Chondrocyte (in vitro differentiated cells): ENCODE data around the gene SPOCK1. TPM values are rescaled to one million over a fixed set of nuclear protein-coding genes. Genes with fewer than 3 reads are reported as not detected.
"Not testable (repeated sequence)": the region's sequence is repeated elsewhere in the genome, so short reads cannot be mapped to it uniquely, and the experiment has no call there.

Source experiments
- DNase-seq: peaks from one replicate; pipeline ENCODE4 v3.0.0; 2021; ENCODE audit warnings: mixed read lengths, low spot score
- H3K27ac Mint-ChIP-seq: one replicate; pipeline ENCODE4 v1.8.0; 2021; ENCODE audit warnings: mild to moderate bottlenecking, moderate library complexity, mixed read lengths; ENCODE audit not compliant: unreplicated experiment
- H3K27me3 Mint-ChIP-seq: 2 replicates; pipeline ENCODE4 v1.8.0; 2021; ENCODE audit warnings: low read depth, mixed read lengths
- H3K36me3 Mint-ChIP-seq: 2 replicates; pipeline ENCODE4 v1.8.0; 2021; ENCODE audit warnings: low read depth, mixed read lengths
- H3K4me1 Mint-ChIP-seq: 2 replicates; pipeline ENCODE4 v1.8.0; 2021; ENCODE audit warnings: low read depth, mild to moderate bottlenecking, mixed read lengths
- H3K4me3 Mint-ChIP-seq: one replicate; pipeline ENCODE4 v1.8.0; 2021; ENCODE audit warnings: mild to moderate bottlenecking, moderate library complexity, mixed read lengths; ENCODE audit not compliant: unreplicated experiment
- H3K9me3 Mint-ChIP-seq: 2 replicates; pipeline ENCODE4 v1.8.0; 2021; ENCODE audit warnings: low read depth, mixed read lengths
- total RNA-seq: library from RNA; stranded (reverse); gene quantifications from 3 replicates; pipeline ENCODE4 v1.2.1, GENCODE V29; 2021
- TF ChIP-seq, protein P1 (sequence below): fragments of 200-600 bp; sonication (generic); IDR thresholded peaks from 2 replicates; pipeline ENCODE4 v1.5.0; 2021; ENCODE audit warnings: antibody characterized with exemption, mild to moderate bottlenecking, moderate library complexity

SPOCK1 gene
- total RNA-seq, 1 donor from 2014 or later: 127 TPM

DNA sequence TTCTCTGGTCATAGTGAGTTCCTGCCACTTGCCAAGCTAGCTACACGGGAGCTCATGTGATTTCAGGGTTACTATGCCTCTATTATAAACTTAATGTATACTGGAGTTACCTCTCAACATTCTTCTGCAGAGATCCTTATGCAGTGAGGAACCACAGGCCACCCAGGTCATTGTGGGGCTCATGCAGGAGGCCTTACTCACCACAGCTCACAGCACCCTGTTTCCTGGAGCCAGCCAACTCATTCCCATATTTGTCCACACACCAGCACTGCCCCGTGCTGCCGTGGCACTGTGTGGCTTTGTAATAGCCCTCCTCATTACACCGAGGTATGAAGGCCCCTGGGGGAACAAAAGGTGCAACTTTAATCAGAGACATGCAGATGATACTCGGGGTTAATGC lies 520.0 kb downstream of the SPOCK1 start:
- H3K9me3 Mint-ChIP-seq: no peaks in the 10 kb centered on the region
- no peak overlapping the region for H3K4me3 Mint-ChIP-seq
- H3K4me1 Mint-ChIP-seq: no peaks in the 10 kb centered on the region
- TF ChIP-seq, protein P1, sequence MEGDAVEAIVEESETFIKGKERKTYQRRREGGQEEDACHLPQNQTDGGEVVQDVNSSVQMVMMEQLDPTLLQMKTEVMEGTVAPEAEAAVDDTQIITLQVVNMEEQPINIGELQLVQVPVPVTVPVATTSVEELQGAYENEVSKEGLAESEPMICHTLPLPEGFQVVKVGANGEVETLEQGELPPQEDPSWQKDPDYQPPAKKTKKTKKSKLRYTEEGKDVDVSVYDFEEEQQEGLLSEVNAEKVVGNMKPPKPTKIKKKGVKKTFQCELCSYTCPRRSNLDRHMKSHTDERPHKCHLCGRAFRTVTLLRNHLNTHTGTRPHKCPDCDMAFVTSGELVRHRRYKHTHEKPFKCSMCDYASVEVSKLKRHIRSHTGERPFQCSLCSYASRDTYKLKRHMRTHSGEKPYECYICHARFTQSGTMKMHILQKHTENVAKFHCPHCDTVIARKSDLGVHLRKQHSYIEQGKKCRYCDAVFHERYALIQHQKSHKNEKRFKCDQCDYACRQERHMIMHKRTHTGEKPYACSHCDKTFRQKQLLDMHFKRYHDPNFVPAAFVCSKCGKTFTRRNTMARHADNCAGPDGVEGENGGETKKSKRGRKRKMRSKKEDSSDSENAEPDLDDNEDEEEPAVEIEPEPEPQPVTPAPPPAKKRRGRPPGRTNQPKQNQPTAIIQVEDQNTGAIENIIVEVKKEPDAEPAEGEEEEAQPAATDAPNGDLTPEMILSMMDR: no peak
- no peak overlapping the region for H3K27ac Mint-ChIP-seq
- no peaks in the 10 kb centered on the region for H3K27me3 Mint-ChIP-seq
- peaks cover 3% of the 10 kb centered on the region for H3K36me3 Mint-ChIP-seq
- no peak for DNase-seq

DNA sequence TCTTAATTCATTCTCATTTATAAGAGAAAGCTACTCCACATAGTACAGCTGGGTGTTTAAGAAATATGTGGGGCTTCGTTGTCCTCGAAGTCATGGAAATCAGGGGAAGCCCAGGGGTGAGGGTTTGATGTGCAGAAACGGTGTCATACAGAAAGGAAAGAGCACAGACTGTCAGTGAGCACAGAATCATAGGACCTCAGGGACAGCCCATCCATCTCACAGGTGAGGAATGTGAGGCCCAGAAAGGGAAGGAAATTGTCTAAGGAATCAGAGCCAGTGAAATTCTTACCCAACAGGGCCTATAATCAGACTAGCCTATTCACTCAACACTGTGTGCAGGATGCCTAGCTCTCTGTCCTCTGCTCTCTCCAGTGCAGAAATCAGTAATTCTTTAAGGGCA lies 535.6 kb downstream of the SPOCK1 start:
- TF ChIP-seq, protein P1: no peak
- H3K4me3 Mint-ChIP-seq: no peak overlapping the region
- H3K9me3 Mint-ChIP-seq: peaks cover 22% of the 10 kb centered on the region

DNA sequence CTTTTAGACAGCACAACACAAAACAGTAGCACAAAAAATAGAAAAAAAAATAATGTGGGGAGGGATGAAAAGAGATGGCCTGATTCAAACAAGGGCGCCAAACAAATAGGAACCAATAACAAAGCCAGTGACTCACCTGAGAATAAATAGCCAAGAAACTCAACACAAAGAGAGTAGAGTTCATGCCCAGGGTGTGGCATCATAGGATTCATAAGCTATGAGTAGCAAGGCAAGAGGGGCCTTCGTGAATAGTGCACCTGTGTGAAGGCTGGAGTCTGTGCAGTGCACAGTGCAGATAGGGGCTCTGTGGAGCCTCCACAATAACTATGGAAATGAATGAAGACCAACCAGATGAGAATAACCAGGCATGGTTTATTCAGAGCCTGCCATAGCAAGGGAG lies 541.7 kb downstream of the SPOCK1 start:
- no peaks in the 10 kb centered on the region for H3K4me1 Mint-ChIP-seq
- TF ChIP-seq, protein P1: no peak
- H3K27me3 Mint-ChIP-seq: peaks cover 11% of the 10 kb centered on the region
- peaks cover 3% of the 10 kb centered on the region for H3K36me3 Mint-ChIP-seq
- H3K9me3 Mint-ChIP-seq: peaks cover 23% of the 10 kb centered on the region
- H3K4me3 Mint-ChIP-seq: no peak overlapping the region
- no peak overlapping the region for H3K27ac Mint-ChIP-seq
- no peak for DNase-seq

More for the DNA sequence above, 535.6 kb downstream of the SPOCK1 start:
- Mint-ChIP-seq H3K36me3 (peaks cover 3% of the 10 kb centered on the region), H3K27me3 (no peaks in the 10 kb centered on the region), H3K4me1 (no peaks in the 10 kb centered on the region), H3K27ac (no peak overlapping the region)
- DNase-seq: no peak

DNA sequence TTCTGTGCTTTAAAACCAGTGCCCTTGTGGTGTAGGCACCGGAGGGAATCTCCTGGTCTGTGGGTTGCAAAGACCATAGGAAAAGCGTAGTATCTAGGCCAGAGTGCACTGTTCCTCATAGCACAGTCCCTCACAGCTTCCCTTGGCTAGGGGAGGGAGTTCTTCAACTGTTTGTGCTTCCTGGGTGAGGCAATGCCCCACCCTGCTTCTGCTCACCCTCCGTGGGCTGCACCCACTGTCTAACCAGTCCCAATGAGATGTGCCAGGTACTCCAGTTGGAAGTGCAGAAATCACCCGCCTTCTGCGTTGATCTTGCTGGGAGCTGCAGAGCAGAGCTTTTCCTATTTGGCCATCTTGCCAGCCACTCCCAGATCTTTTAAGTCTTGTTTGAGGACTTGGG lies 545.0 kb downstream of the SPOCK1 start:
- not testable (repeated sequence) for DNase-seq, H3K27ac Mint-ChIP-seq, H3K4me3 Mint-ChIP-seq, H3K4me1 Mint-ChIP-seq, H3K36me3 Mint-ChIP-seq
- Mint-ChIP-seq H3K27me3 (peaks cover 11% of the 10 kb centered on the region), H3K9me3 (peaks cover 33% of the 10 kb centered on the region)

DNA sequence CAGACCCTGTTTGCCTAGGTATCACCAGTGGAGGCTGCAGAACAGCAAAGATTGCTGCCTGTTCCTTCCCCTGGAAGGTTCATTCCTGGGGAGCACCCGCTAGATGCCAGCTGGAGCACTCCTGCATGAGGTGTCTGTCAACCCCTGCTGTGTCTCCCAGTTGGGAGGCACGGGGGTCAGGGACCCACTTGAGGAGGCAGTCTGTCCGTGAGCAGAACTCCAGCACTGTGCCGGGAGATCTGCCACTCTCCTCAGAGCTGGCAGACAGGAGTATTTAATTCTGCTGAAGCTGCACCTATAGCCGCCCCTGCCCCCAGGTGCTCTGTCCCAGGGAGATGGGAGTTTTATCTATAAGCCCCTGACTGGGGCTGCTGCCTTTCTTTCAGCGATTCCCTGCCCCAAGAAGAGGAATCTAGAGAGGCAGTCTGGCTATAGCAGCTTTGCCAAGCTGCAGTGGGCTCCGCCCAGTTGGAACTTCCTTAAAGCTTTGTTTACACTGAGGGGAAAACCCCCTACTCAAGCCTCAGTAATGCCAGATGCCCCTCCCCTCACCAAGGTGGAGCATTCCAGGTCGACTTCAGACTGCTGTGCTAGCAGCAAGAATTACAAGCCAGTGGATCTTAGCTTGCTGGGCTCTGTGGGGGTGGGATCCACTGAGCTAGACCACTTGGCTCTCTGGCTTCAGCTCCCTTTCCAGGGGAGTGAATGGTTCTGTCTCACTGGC lies 545.6 kb downstream of the SPOCK1 start:
- H3K36me3 Mint-ChIP-seq, H3K4me1 Mint-ChIP-seq, H3K27ac Mint-ChIP-seq, DNase-seq, H3K4me3 Mint-ChIP-seq: not testable (repeated sequence)
- peaks cover 39% of the 10 kb centered on the region for H3K9me3 Mint-ChIP-seq
- H3K27me3 Mint-ChIP-seq: peaks cover 11% of the 10 kb centered on the region

DNA sequence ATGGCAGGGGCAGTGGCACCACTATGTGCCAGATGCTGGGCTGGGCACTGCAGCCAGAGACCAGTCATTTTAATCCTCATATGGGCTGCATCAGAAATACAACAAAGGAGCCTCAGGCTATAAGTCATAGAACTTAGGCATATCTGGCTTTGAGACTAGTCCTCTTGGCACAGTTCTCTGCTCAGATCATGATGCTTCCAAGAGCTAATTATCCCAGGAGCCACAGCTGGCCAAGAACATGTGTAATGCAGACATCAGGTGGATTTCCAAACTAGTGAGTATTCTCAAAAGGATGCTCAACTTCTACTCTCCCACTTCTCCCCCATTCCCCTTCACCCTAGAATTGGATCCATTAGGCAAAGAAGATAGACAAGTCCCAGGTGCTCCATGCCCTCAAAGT lies 571.6 kb downstream of the SPOCK1 start:
- TF ChIP-seq, protein P1: no peak
- H3K4me3 Mint-ChIP-seq: no peak overlapping the region
- peaks cover 18% of the 10 kb centered on the region for H3K9me3 Mint-ChIP-seq
- DNase-seq: no peak
- H3K36me3 Mint-ChIP-seq: peaks cover 2% of the 10 kb centered on the region
- H3K27me3 Mint-ChIP-seq: peaks cover 12% of the 10 kb centered on the region
- H3K4me1 Mint-ChIP-seq: no peaks in the 10 kb centered on the region
- no peak overlapping the region for H3K27ac Mint-ChIP-seq
